ENCODE results near the gene RTL1. TPM values are rescaled to one million over a fixed set of nuclear protein-coding genes. Genes with fewer than 3 reads are reported as not detected.

Gene RTL1
- total and polyA plus RNA-seq, 2 of the 8 experiments (the other 6 are each of a cell fraction or from before 2014, with no cell fraction given), result not detected

- 88% methylated on average over 2 of the region's 2 CpGs; no CpG with 5 or more reads in 1 of the 2 experiments for WGBS, 2 experiments (ENCODE audit: extremely low coverage in 1 of 2, insufficient coverage in 1 of 2, insufficient read length in 1 of 2, insufficient replicate concordance in 2 of 2, low coverage in 1 of 2, low lambda C conversion rate in 2 of 2, missing lambda C conversion rate in 1 of 2)
- no peak overlapping the region for H3K4me3 ChIP-seq (ENCODE audit: extremely low read depth in 1 of 4, insufficient read depth in 2 of 4, low read depth in 3 of 4, low read length in 4 of 4)
- no peak overlapping the region for H3K27ac ChIP-seq (ENCODE audit: low read depth, low read length)
- H2BK12ac ChIP-seq (ENCODE audit: low read depth, low read length), result no peak overlapping the region
- no peak for DNase-seq (ENCODE audit: low read depth in 1 of 2, low spot score in 2 of 2)
- FAIRE-seq, result no peak
- no peaks in the 10 kb centered on the region for H3K23me2 ChIP-seq (ENCODE audit: low read depth, low read length)
- no peaks in the 10 kb centered on the region for H3K79me1 ChIP-seq (ENCODE audit: low read depth, low read length)
- H3K9me3 ChIP-seq (ENCODE audit: insufficient read depth in 2 of 2, low read depth in 1 of 2, low read length in 1 of 2), result no peaks in the 10 kb centered on the region
- H3K4ac ChIP-seq (replicated peaks; ENCODE audit: insufficient read length, low read depth, low read length), result no peak overlapping the region
- H3K79me2 ChIP-seq (ENCODE audit: control insufficient read depth in 1 of 2, insufficient read depth in 2 of 2, low read length in 2 of 2), result no peaks in the 10 kb centered on the region
- H2BK15ac ChIP-seq (ENCODE audit: low read length), result no peak overlapping the region
- H2BK5ac ChIP-seq (ENCODE audit: low read depth, low read length), result no peak overlapping the region
- no peak overlapping the region for H3K14ac ChIP-seq (ENCODE audit: insufficient read length)
- POLR2A ChIA-PET (ENCODE audit: partially characterized antibody), result no interaction called here
- H3K9ac ChIP-seq (replicated peaks in 1 of 4; ENCODE audit: extremely low read depth in 1 of 4, low read depth in 3 of 4, low read length in 3 of 4), result no peak overlapping the region
- no peak overlapping the region for H3K56ac ChIP-seq (replicated peaks; ENCODE audit: insufficient read length, low read depth, low read length)
- H3K36me3 ChIP-seq (ENCODE audit: control insufficient read depth in 2 of 4, insufficient read depth in 4 of 4, low read length in 3 of 4), result no peaks in the 10 kb centered on the region
- H3K4me2 ChIP-seq (ENCODE audit: insufficient read depth in 1 of 2, low read depth in 2 of 2, low read length in 2 of 2), result no peak overlapping the region
- H4K20me1 ChIP-seq (replicated peaks in 1 of 2; ENCODE audit: control insufficient read depth in 1 of 2, insufficient read depth in 2 of 2, low read length in 2 of 2), result no peaks in the 10 kb centered on the region
- H3K4me1 ChIP-seq (replicated peaks in 1 of 4; ENCODE audit: control insufficient read depth in 3 of 4, insufficient read depth in 4 of 4, low read length in 3 of 4), result no peaks in the 10 kb centered on the region
- H2BK120ac ChIP-seq (replicated peaks; ENCODE audit: low read depth, low read length), result no peak overlapping the region
- no peak overlapping the region for H2BK20ac ChIP-seq (ENCODE audit: low read length)
- CTCF ChIA-PET (ENCODE audit: partially characterized antibody), result interaction anchor here (0.8 to 1.3 kb wide), 2 partner anchors 9 to 168 kb away, joined by 3 to 7 read pairs; no protein-coding TSS in a partner anchor
- no peak overlapping the region for H4K5ac ChIP-seq (ENCODE audit: insufficient read length, low read depth, low read length)
- no peak overlapping the region for H4K8ac ChIP-seq (ENCODE audit: extremely low read depth, insufficient read depth, low read length)
- no peak overlapping the region for H2AK5ac ChIP-seq (ENCODE audit: low read depth, low read length)
- no peak overlapping the region for H4K91ac ChIP-seq (replicated peaks; ENCODE audit: insufficient read length, low read length)
- H3K18ac ChIP-seq (ENCODE audit: extremely low read depth, low read length), result no peak overlapping the region
- no peak overlapping the region for H2AFZ ChIP-seq (ENCODE audit: low read length)
- H3K27me3 ChIP-seq (replicated peaks in 1 of 4; ENCODE audit: control insufficient read depth in 3 of 4, extremely low read depth in 1 of 4, insufficient read depth in 3 of 4, low read length in 3 of 4), result no peaks in the 10 kb centered on the region
- H3K23ac ChIP-seq (ENCODE audit: insufficient read length), result no peak overlapping the region
- TF ChIP-seq CEBPB (IDR thresholded peaks at IDR 0.05; ENCODE audit: low read depth, low read length) (no peak), KDM1A (IDR thresholded peaks at IDR 0.05; ENCODE audit: borderline replicate concordance, low read length) (no peak), SP4 (IDR thresholded peaks at IDR 0.05; ENCODE audit: low read length) (no peak), JUN (IDR thresholded peaks at IDR 0.05; ENCODE audit: low read depth, low read length) (no peak), POU5F1 (IDR thresholded peaks at IDR 0.05; ENCODE audit: low read depth, low read length) (no peak), NRF1 (IDR thresholded peaks at IDR 0.05; ENCODE audit: low read depth, low read length) (no peak), CHD1 (IDR thresholded peaks at IDR 0.05; ENCODE audit: low read depth, low read length) (no peak), USF2 (IDR thresholded peaks at IDR 0.05; ENCODE audit: low read length) (no peak), CHD2 (IDR thresholded peaks at IDR 0.05; ENCODE audit: low read length) (no peak), ASH2L (IDR thresholded peaks at IDR 0.05; ENCODE audit: low read length) (no peak), JUND (IDR thresholded peaks at IDR 0.05; ENCODE audit: low read length) (no peak), E2F6 (IDR thresholded peaks at IDR 0.05) (no peak), ATF3 (IDR thresholded peaks at IDR 0.05; ENCODE audit: insufficient read depth, low read depth, low read length) (no peak)
Observed at GRCh38 chr14:100915560-100915959, 12.0 kb upstream of the RTL1 start.

All from H1 (cell line).